HEK293T (cell line): ENCODE measurements around the gene ARID3A.

ENCODE experiments used
- ARNT ChIP-seq: fragments of 450-650 bp; IDR thresholded peaks from 2 replicates; pipeline ENCODE4 v1.6.1; 2017; ENCODE audit warnings: mild to moderate bottlenecking
- BHLHE40 ChIP-seq: fragments of 450-650 bp; IDR thresholded peaks from 2 replicates; pipeline ENCODE4 v1.6.1; 2016; ENCODE audit warnings: mild to moderate bottlenecking, moderate library complexity, borderline replicate concordance
- FOXM1 ChIP-seq: fragments of 450-650 bp; IDR thresholded peaks from 2 replicates; pipeline ENCODE4 v1.6.1; 2017; ENCODE audit warnings: mild to moderate bottlenecking, borderline replicate concordance
- LEF1 ChIP-seq: fragments of 450-650 bp; IDR thresholded peaks from 2 replicates; pipeline ENCODE4 v1.6.1; 2017; ENCODE audit warnings: mild to moderate bottlenecking, borderline replicate concordance
- SP1 ChIP-seq: fragments of 450-650 bp; IDR thresholded peaks from 2 replicates; pipeline ENCODE4 v1.6.1; 2017
- SUZ12 ChIP-seq: fragments of 450-650 bp; IDR thresholded peaks from 2 replicates; pipeline ENCODE4 v1.6.1; 2016; ENCODE audit warnings: mild to moderate bottlenecking

GRCh38 chr19:961866-962620 lies 36.2 kb downstream of the ARID3A start:
- no peak for TF ChIP-seq FOXM1
- no peak for TF ChIP-seq SP1
- TF ChIP-seq LEF1, result no peak
- TF ChIP-seq BHLHE40, result no peak
- no peak for TF ChIP-seq ARNT
- TF ChIP-seq SUZ12, result no peak
